DMS79 (cell line): ENCODE data around the gene FAM120B.

ENCODE experiments used
- DNase-seq: peaks from one replicate; lab custom pipeline; 2025; lab: John Stamatoyannopoulos, UW

Gene FAM120B

DNA sequence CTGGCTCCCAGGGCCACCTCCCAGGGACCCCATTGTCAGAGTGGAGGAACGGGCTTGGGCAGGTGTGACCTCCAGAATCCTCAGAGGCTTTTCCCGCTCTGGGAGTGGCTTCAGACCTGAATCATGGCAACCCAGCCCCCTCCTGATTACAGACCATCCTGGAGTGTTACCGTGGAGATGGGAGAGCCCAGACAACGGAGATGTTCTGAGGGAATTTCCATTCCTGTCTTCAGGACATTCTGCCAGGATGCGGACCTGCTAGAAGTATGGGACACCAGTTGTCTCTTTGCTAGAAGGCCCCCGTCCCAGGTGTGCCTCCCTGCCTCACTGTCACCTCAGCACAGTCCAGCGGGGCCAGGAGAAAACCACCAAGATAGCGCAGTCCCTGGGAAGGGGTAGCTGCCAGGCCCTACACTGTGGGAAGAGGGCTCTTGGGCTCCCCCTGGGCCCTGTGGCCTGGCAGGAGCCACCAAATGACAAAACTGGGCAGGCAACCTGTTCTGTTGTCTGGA, 136.6 kb downstream of the FAM120B start:
- DNase-seq: peak; percentile 49

GRCh38 chr6:170444056-170444591, 137.6 kb downstream of the FAM120B start:
- DNase-seq: peak; percentile 90

GRCh38 chr6:170444811-170445211, 138.3 kb downstream of the FAM120B start:
- no peak for DNase-seq

DNA sequence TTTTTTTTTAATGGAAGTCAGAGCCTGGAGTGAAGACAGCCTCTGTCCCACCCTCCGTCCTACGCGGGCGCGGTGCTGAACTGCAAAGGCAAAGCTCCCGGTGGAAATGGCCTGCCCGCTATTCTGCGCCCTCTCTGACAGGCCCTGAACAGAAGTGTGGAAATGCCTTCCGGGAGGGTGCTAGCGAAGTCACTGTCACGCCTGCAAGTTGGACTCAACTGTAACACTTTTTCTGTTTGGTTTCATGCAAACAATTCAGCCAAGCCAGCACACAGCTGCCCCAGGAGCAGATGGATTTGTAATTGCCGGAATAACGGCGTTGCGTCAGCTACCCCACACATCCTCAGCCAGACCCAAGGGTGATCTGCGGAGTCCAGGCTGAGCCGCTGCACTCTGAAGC, 138.9 kb downstream of the FAM120B start:
- no peak for DNase-seq

DNA sequence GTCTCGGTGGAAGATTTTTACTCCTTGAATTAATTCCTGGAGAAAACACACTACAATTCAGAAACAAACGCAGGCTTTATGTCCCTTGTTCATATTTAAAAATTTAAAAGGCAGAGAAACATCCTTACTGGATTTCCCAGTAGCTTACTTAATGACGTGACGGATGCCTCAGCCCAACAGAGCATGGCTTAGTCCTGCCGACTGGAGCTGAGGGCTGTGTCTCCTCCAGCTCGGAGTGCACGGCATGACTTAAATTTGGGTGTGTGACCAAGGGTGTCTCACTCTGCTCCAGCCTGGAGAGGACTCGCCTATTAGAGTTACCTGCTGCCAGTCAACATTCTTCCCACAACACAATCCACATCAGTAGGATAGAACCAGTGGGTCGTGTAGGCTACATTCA, 139.4 kb downstream of the FAM120B start:
- DNase-seq: no peak

DNA sequence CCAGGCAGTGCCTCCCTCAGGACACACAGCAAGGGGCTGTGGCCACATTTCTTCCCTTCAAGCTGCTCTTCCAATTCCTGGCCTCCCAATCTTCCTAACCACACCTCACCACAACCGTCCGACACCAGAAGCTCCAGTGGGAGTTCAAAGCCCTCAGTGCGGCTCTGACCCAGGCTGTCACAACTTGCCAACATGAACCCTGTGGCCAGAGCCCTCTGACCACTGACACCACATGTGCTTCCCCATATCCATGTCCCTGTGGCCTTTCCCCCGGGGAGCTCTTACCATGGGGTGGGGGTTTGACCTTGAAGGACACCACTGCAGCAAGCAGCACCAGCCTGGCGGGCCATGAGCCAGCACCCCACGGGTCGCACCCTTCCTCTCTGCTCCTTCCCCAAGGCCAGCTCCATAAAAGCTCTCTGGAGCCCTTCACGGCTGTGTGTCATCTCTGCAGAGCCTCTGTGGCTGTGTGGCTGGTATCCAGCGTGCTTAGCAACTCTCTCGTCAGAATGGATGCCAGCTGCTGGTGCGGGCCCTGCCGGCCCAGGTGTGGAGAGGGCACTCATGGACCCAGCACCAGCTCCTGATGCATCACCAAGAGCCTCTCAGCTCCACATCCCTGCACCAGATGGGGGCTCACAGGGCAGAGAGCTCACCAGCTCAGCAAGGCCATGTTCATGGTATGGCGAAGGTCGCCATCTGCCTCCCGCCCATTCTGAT, 140.4 kb downstream of the FAM120B start:
- DNase-seq: peak; percentile 79

GRCh38 chr6:170447561-170447930, 141.0 kb downstream of the FAM120B start:
- DNase-seq: no peak

DNA sequence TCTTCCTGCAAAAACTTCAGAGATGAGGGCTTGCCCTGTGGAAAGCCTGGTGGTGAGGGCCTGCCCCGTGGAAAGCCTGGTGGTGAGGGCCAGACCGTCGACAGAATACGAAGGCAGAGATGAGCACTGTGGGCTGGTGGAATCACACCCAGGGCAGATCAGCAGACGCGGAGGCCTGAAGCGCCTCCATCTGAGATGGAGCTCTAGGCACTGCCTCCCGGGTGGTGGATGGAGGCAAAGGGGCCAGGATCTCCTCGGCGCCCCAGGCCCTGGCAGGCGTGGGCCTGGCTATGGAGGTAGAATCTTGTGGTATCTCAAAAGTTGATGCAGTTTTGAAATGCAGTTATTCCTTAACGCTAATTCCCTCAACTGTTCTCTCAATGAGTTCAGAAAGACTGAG, 141.8 kb downstream of the FAM120B start:
- no peak for DNase-seq

GRCh38 chr6:170448751-170449630, 142.4 kb downstream of the FAM120B start:
- DNase-seq: no peak

- DNase-seq: no peak
These were observed 143.5 kb downstream of the FAM120B start for GRCh38 chr6:170449835-170450753.

GRCh38 chr6:170450916-170451761, 144.6 kb downstream of the FAM120B start:
- no peak for DNase-seq

- no peak for DNase-seq
These were observed 145.4 kb downstream of the FAM120B start for GRCh38 chr6:170451762-170452651.

DNA sequence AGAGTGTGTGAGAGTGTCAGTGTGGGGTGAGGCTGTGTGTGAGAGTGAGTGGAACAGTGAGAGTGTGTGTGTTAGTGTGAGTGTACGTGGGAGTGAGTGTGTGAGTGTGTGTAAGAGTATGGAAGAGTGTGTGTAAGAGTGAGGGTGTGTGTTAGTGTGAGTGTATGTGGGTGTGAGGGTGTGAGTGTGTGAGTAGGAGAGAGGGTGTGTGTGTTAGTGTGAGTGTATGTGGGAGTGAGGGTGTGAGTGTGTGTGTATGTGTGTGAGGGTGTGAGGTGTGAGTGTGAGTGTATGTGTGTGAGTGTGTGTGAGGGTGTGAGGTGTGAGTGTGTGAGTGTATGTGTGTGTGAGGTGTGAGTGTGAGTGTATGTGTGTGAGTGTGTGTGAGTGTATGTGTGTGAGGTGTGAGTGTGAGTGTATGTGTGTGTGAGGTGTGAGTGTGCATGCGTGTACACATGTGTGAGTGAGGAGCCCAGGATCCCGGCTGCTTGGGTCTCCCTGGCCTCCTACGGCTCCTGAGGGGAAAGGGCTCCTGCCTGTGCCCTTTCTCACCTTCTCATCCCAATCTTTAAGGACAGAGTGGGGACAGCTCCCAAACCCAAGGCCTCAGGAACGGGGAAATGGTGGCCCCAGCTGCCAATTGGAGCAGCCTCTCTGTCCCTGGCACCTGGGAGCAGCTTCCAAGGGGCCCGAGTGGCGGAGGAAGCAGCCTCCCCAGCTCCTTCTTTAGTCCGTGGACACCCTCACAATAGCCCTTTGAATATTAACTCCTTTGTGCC, 146.4 kb downstream of the FAM120B start:
- DNase-seq: no peak

DNA sequence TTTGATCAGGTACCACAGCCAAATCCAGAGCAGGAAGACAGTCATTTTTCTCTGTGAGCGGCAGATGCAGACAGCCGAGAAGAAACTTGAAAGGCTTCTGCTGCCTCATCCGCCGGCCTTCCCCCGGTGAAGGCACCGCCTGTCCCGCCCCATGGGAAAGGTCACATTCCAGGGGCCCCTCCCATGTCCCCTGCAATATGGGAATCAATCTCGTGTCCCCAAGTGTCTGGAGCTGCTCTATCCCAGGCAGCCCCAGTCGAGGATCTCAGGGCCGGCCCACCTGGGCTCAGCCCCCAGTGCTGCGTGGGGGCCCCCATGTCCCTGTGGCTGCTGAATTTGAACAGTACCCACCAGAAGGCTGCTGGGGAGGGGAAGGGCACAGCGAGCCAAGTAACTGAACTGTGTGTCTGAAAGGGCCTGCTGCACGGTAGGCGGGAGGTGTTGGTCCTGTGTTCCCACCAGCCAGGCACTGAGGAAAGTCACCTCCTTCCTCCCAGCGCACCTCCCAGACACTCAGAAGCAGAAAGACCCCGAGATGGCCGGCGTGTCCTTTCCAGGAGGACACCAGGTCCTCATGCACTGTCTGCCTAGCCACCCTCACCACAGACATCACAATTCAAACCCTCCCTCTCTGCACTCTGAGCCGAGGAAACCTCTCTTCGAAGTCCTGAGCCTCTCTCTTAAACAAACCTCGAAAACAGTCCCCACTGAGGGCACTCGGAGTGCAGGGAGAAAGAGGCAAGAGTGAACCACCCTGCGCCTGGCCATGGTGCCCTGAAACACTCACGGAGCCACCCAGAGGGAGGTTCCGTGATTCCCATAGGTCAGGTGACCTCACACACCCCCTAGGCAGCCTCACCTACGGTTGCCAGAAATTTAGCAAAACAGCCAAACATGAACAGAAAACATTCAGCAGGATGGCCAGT, 147.3 kb downstream of the FAM120B start:
- DNase-seq: no peak

GRCh38 chr6:170454512-170455285, 148.1 kb downstream of the FAM120B start:
- peak; percentile 88 for DNase-seq

GRCh38 chr6:170455335-170455979, 148.9 kb downstream of the FAM120B start:
- DNase-seq: no peak

DNA sequence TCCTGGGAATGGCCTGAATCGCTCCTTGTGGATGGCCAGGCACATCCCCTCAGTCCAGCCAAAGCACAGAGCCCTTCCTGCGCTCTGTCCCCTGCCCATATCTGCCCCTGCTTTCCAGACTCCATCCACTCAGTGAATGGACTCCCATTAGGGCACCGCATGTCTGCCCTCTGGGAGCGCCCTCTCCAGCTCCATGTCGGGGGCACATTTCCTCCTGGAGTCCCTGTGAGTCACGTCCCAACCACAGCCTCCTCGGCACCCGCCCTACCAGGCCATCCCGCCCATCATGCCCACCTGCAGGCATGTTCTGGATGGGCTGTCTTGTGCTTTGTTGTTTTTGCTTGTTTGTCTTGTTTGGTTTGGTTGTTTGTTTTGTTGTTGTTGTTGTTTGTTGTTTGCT, 149.8 kb downstream of the FAM120B start:
- no peak for DNase-seq
